OCI-LY3 (cell line): Measurements from ENCODE around the gene IFNLR1.

ENCODE experiments used
- H2AFZ ChIP-seq: fragments of 200-600, 300-600 bp; shearing (Covaris generic); 2 replicates; pipeline ENCODE4 v1.6.0; 2014; ENCODE audit warnings: antibody characterized with exemption, low read depth, low read length
- H3K27ac ChIP-seq: fragments of 200-600, 300-600 bp; sonication (generic); 2 replicates; pipeline ENCODE4 v1.5.1; 2014; ENCODE audit warnings: mild to moderate bottlenecking, low read length, moderate library complexity, mixed read lengths
- H3K27me3 ChIP-seq: fragments of 200-600, 300-600 bp; sonication (generic); 2 replicates; pipeline ENCODE4 v1.6.1; 2014; ENCODE audit warnings: low read depth, low read length, mixed read lengths
- H3K36me3 ChIP-seq: fragments of 200-600, 300-600 bp; sonication (generic); replicated peaks from 2 replicates; pipeline ENCODE3; 2014; ENCODE audit warnings: low read depth, low read length, mixed read lengths
- H3K4me1 ChIP-seq: fragments of 300-600, 200-600 bp; sonication (generic); 2 replicates; pipeline ENCODE4 v1.6.1; 2014; ENCODE audit warnings: low read length, mixed read lengths
- H3K4me2 ChIP-seq: fragments of 200-600, 300-600 bp; sonication (generic); 2 replicates; pipeline ENCODE4 v1.6.1; 2014; ENCODE audit warnings: low read length, mixed read lengths
- H3K4me3 ChIP-seq: fragments of 300-600, 200-600 bp; sonication (generic); 2 replicates; pipeline ENCODE4 v1.5.1; 2014; ENCODE audit warnings: antibody characterized with exemption, mild to moderate bottlenecking, low read length, moderate library complexity
- H3K79me2 ChIP-seq: fragments of 300-600, 200-600 bp; shearing (Covaris generic); 2 replicates; pipeline ENCODE4 v1.6.1; 2014; ENCODE audit warnings: mild to moderate bottlenecking, low read length, mixed read lengths
- H3K9ac ChIP-seq: fragments of 300-600, 200-600 bp; shearing (Covaris generic); 2 replicates; pipeline ENCODE4 v1.6.0; 2014; ENCODE audit warnings: mild to moderate bottlenecking, low read length, moderate library complexity
- H3K9me3 ChIP-seq: fragments of 200-600, 300-600 bp; shearing (Covaris generic); 2 replicates; pipeline ENCODE4 v1.6.1; 2014; ENCODE audit warnings: low read length, mixed read lengths; ENCODE audit not compliant: insufficient read depth
- H4K20me1 ChIP-seq: fragments of 200-600, 300-600 bp; sonication (generic); 2 replicates; pipeline ENCODE4 v1.6.1; 2016; ENCODE audit warnings: low read length, mixed read lengths; ENCODE audit not compliant: insufficient read depth
- CTCF ChIP-seq: fragments of 200-600, 300-600 bp; sonication (generic); IDR thresholded peaks from 2 replicates; pipeline ENCODE4 v1.5.1; 2014; ENCODE audit warnings: antibody characterized with exemption, low read length, low read depth
- EZH2phosphoT487 ChIP-seq: fragments of 200-600 bp; shearing (Covaris generic); IDR thresholded peaks from 2 replicates; pipeline ENCODE4 v1.6.1; 2018; ENCODE audit warnings: antibody characterized with exemption, mixed run types, low read depth

The IFNLR1 gene

GRCh38 chr1:24168245-24168644, 18.8 kb downstream of the IFNLR1 start:
- Histone ChIP-seq H3K27ac (no peak overlapping the region), H3K4me2 (no peak overlapping the region), H4K20me1 (0 out of 2 replicates have a peak, but pooled peaks cover 14% of the 10 kb centered on the region), H3K4me3 (no peak overlapping the region), H2AFZ (no peak overlapping the region), H3K9ac (no peak overlapping the region), H3K4me1 (no peaks in the 10 kb centered on the region), H3K9me3 (no peaks in the 10 kb centered on the region), H3K27me3 (no peaks in the 10 kb centered on the region), H3K36me3 (peaks cover 48% of the 10 kb centered on the region), H3K79me2 (peaks cover 40% of the 10 kb centered on the region)
- no peak for TF ChIP-seq EZH2phosphoT487
- TF ChIP-seq CTCF = no peak

GRCh38 chr1:24167008-24167407, 20.1 kb downstream of the IFNLR1 start:
- no peak overlapping the region for H3K4me3 ChIP-seq
- H4K20me1 ChIP-seq = 0 out of 2 replicates have a peak, but pooled peaks cover 14% of the 10 kb centered on the region
- no peak overlapping the region for H3K4me2 ChIP-seq
- no peak overlapping the region for H2AFZ ChIP-seq
- no peaks in the 10 kb centered on the region for H3K27me3 ChIP-seq
- TF ChIP-seq CTCF = no peak
- TF ChIP-seq EZH2phosphoT487 = no peak
- H3K4me1 ChIP-seq = no peaks in the 10 kb centered on the region
- H3K9ac ChIP-seq = no peak overlapping the region
- peaks cover 43% of the 10 kb centered on the region for H3K36me3 ChIP-seq
- H3K9me3 ChIP-seq = no peaks in the 10 kb centered on the region
- peaks cover 28% of the 10 kb centered on the region for H3K79me2 ChIP-seq
- H3K27ac ChIP-seq = no peak overlapping the region

- Histone ChIP-seq H3K27me3 (no peaks in the 10 kb centered on the region), H2AFZ (no peak overlapping the region), H3K36me3 (peaks cover 47% of the 10 kb centered on the region), H3K4me3 (no peak overlapping the region), H3K27ac (no peak overlapping the region), H3K4me2 (no peak overlapping the region), H3K4me1 (no peaks in the 10 kb centered on the region), H4K20me1 (0 out of 2 replicates have a peak, but pooled peaks cover 8% of the 10 kb centered on the region), H3K9ac (no peak overlapping the region), H3K9me3 (no peaks in the 10 kb centered on the region), H3K79me2 (peaks cover 13% of the 10 kb centered on the region)
- TF ChIP-seq EZH2phosphoT487 (no peak), CTCF (no peak)
Measured at GRCh38 chr1:24165500-24165899, 21.6 kb downstream of the IFNLR1 start.

GRCh38 chr1:24164004-24164403, 23.1 kb downstream of the IFNLR1 start:
- H3K4me2 ChIP-seq = no peak overlapping the region
- peaks cover 45% of the 10 kb centered on the region for H3K36me3 ChIP-seq
- H3K9me3 ChIP-seq = no peaks in the 10 kb centered on the region
- no peaks in the 10 kb centered on the region for H3K27me3 ChIP-seq
- H3K27ac ChIP-seq = no peak overlapping the region
- H4K20me1 ChIP-seq = no peaks in the 10 kb centered on the region
- no peak for TF ChIP-seq EZH2phosphoT487
- TF ChIP-seq CTCF = no peak
- no peak overlapping the region for H2AFZ ChIP-seq
- peaks cover under 1% of the 10 kb centered on the region; the same call in 1 of the 2 replicates for H3K79me2 ChIP-seq
- H3K4me1 ChIP-seq = no peaks in the 10 kb centered on the region
- no peak overlapping the region for H3K9ac ChIP-seq
- no peak overlapping the region for H3K4me3 ChIP-seq
